H4 (cell line): ENCODE measurements around the gene ARHGAP25. TPM values are rescaled to one million over a fixed set of nuclear protein-coding genes. Genes with fewer than 3 reads are reported as not detected.

Experiments
- DNase-seq: peaks from one replicate; pipeline ENCODE4 v3.0.0-alpha.2; 2015; ENCODE audit warnings: low spot score
- total RNA-seq: library from RNA; depleted of rRNA; stranded (reverse); fragments of >200 nt; shearing (Covaris generic); gene quantifications from 2 replicates; pipeline ENCODE4 v1.2.3, GENCODE V29; 2014

The ARHGAP25 gene
- total RNA-seq, 1 experiment from 2014 or later: 0.56 TPM

DNA sequence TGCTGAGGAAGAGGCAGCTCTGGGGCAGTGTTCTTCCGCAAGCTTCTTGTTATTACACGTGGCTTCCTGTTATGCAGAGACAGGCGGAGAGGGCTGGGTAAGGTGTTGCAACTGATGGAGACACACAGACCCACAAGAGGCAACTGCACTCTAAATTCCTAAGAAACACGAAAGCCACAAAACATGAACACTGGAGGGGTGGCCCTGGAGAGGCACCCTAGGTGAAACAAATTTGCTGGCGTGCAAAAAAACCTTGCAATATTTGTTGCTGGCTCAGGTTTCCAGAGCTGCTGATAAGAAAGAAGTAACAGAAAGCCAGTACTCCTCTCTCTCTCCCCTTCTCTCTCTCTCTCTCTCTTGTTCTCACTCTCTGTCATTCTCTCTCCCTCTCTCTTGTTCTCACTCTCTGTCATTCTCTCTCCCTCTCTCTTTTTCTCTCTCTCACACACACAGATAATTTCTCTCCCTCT, 31.8 kb downstream of the ARHGAP25 start:
- DNase-seq: peak; percentile 57

DNA sequence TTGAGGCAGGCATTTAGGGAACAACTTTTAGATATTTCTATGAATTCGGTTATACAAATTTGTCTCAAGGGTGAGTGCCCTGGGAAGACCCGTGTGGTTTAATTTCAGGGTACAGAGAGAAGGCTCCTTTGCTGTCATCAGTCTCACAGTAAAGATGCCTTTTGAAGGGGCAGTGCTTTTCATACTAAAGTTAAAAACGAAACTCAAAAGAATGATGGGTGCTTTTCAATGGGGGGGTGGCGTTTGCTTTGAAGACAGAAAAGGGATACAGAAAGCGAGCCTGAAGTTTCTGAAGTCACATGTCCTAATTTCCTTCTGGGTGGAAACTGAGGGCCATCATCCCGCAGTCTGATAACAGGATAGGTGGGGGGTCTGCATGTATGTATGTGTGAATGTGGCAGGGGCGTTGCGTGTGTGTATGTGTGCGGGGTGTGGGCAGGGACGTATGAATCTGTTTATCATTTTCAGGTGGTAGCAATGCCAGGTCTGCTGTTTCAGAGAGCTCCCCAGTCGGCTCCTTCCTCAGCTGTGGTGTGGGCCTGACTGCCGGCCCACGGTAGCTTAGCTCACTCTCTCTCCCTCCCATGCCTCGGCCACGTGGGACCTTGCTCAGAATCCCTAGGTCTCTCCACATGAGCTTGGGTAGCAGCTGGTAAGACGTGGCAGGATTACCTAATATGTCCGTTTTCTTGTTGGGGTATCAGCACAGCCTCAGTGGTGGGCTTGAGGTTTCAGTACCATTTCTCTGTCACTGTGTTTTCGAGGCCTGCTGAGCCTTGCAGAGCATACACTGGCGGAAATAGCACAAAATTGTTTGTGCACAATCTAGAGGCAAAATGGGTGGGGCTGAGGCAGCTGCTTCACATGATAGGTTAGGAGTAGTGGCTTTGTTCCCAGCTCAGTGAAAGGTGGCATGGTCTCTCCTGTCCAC, 32.7 kb downstream of the ARHGAP25 start:
- DNase-seq: no peak

DNA sequence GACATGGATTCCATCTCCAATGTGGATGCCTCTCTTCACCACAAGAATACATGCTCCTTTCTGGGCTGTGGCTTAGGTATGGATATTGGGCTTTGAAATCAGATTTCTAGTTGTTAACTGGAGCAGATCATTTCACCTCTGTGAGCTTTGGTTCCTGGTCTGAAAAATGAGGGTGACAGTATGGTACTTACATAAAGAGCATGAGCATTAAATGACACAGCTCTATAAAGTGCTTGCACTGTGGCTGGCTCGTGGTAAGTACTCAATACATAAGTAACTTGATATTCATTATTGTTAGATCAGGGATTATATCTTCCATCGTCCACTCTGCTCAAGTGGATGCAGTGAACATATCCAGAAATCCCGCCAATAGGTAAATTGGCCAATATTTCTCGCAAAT, 33.4 kb downstream of the ARHGAP25 start:
- DNase-seq: no peak

DNA sequence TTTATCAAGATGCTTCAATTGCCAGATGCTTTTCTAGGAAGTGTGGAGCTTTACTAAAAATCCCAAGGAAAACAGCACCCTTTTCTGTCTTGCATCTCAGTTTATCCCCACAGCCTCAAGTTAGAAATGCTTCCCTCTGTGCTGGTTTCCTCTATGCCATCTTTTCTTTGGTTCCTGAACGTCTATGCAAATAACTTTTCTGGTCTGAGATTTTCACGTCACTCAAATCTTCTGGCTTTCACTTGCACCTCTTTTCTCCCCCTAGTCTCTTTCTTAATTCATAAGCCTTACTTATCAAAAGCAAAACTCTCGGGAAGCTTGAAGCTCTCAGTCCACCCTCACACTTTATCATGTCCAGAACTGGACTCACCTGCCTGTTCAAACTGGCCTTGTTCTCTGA, 33.9 kb downstream of the ARHGAP25 start:
- no peak for DNase-seq

DNA sequence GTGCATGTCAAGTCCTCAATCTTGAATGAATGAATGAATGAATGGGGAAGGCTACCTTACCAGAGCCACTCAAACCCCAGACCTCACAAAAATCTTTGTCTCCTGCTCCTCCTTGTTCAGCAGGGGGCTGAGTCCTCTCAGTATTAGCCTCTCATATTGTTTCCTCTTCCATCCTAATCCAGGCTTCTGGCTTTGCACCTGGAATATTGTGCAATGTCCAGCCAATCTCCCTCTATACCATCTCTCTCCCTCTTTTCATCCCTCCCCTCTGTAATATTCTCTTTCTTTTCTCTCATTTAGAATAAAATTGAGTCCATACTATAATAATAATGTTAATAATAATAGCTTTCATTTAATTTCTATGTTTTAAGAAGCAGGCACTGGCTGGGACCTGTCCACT, 34.3 kb downstream of the ARHGAP25 start:
- no peak for DNase-seq

DNA sequence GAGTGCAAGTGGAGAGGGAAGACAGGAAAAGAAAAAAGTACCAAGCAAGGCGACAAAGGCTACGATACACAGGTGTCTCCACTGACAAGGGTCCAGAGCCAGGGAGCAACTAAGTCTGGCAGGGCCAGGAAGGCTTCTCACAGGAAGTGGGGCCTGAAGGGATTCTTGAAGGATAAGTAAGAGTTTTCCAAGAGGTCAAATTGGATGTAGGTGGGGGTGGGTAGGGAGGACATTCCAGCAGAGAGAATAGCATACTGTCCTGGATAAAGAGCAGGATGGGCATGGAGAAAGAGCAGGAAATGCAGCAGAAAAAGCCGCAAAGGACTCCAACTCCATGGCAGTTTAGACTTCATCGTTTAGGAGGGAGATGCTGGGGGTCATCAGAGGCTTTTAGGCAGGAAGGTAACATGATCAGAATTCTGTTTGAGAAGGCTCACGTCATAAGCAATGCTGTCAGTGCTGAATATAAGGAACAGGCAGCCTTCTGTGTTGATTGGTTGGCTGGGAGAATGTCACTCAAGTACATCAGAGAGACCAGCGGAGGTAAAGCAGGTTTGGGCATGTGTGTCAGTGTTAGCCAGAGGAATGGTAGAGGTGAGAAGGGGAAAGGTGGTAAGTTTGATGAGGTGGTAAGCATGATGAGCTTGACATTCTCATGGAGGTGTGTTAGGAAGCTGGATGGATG, 35.1 kb downstream of the ARHGAP25 start:
- DNase-seq: no peak

DNA sequence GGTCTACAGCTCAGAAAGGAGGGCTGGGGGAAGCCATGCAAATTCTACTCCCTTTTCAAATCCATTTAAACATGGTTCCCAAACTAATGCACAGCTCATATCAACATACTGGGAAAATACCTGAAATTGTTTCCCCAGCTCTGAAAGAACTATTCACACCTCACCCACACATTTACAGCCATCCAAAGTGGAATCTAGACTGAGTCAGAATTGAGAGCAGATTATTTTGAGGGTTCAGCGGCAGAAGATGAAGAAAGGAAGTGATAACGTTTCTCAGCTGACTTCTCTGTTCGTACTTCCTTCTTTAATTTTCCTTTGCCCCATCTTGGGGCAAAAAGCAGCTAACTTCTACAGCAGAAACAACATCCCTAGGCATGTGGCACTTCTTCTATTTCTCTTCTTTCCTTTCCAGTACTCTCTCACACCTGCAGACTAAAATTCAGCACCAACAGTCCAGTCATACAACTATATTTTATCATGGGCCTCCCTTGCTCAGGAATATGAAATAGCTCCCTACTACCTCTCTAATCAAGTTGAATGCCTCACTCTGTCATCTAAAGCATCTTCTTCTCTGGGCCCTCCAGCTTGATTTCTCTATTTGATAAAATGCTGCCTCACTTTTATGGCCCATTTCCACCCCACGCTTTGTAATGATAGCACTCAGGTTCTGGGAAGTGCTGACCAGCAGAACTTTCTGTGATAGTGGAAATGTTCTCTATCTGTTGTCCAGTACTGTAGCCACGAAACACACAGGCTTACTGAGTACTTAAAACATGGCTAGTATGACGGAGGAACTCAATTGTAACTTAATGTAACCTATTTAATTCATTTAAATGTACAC, 35.9 kb downstream of the ARHGAP25 start:
- no peak for DNase-seq

DNA sequence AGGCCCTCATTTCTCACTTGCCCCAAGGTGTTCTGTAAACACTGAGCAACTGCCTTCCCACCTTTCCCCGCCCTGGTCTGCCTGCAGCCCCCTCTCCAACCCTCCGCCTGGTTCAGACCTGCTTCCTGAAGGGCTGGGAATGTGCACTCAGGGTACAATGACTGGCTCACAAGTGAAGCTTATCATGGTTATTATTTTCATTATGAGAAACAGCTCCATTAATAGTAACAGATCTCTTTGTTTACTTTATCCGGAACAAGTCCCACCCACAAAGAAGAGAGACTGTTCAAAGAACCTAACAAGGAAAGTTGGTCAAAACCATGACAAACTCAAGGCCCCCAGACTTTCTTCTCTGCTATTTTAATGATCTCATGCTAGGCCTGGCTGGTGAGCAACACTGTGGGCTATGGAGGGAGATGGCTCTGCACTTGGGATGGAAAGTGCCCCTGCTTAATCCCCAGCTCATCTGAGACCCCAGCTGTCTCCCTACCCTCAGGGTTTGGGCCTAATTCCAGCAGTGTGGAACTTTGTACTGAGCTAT, 36.7 kb downstream of the ARHGAP25 start:
- DNase-seq: no peak

DNA sequence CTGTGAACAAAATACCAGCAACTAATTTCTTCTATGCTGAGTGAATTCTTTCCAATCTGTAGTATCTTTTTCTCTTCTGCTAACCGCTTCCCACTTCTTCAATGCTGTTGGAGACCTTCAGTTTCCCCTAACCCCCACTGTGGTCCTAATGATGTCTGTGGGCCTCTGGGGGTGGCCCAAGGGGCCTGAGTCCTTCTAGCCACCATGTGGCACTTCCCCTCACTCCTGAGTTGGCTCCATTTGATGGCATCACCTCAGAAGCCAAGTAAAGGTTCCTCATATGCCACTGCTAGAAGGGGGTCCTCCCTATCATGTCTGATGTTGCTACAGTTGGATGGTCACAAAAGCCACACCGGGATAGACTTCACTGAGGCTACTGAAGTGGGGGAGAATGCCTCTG, 37.5 kb downstream of the ARHGAP25 start:
- DNase-seq: no peak

DNA sequence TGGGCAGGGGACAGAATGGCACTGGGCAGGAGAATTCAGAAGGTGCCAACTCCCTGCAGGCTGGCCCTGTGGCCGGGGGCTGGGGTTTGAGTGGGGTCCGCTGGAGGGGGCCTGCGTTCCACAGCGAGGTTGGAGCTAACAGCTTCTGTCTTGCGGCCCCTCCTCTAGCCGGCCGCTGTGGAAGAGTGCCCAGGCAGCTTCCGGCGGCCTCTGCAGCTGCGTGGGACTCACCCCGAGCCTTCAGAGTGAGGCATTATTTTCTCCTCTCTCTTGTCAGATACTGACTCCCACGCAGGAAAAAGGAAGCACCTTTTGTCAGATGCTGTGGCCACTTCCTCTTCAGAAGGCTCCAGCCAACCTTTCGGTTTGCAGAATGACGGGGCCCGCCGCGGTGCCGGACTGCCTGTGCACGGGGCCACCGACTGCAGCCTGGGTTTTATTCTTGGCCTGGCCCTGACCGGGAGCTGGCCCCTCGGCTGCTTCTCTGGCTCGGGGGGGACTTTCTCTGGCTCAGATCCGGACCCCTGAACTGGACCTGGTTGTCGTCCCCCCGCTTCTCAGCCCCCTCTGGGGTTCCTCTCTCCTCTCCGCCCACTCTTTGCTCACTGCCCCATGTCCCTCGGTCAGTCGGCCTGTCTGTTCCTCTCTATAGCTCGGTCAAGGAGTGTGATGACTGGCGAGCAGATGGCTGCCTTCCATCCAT, 40.1 kb downstream of the ARHGAP25 start:
- no peak for DNase-seq

DNA sequence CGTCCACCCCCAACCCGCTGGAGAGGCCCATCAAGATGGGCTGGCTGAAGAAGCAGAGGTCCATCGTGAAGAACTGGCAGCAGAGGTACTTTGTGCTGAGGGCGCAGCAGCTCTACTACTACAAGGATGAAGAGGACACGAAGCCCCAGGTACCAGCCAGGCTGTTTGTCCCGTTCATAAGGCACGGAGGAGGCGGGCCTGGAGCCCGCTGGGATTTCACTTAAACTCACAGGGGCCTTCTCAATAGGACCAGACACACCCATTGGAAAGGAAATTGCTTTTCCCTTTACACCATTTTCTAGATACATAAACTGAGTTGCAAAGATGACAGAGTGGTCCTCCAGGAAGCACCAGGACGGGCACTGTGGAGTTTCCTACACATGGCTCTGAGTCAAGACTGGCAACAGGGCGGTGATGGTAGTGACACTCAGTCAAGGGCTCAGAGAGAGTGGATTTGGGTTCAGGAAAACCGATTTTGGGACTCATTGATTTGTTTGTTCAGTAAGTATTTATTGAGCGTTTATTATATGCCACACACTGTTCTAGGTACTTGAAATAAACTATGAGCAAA, 40.7 kb downstream of the ARHGAP25 start:
- no peak for DNase-seq

DNA sequence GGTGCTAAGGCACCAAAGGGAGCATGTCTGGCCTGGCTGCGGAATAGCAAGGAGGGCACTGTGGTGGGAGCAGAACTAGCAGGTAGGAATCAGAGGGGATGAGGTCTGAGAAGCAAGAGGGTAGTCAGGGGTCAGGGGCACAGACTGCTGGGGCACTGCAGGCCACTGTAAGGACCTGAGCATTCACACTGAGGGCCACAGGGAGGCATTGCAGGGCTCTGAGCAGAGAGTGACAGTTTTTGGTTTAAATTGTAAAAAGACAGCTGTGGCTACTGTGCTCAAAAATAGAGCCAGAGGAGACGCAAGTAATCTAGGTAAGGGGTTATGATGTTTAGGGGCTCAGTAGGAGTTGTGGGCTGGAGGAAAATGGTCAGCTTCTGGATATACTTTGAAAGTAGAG, 41.5 kb downstream of the ARHGAP25 start:
- DNase-seq: no peak

DNA sequence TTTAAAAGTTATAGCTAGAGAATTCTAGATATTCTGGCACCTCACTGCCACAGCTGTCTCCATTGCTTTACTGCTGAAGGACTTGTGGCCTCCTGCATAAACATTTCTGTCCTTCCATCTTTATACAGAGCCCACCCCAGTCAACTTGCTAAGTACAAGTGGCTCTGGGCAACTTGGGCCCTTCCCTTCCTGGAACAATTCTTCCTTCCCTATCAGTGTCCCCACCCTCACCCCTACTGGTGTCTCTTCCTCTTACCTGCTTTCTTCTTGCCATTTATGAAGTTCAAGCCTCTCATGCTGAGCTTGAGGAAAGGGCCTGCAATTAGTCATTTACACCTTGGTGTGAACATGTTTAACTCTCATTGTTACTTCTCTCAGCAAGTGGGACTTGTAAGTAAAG, 45.0 kb downstream of the ARHGAP25 start:
- no peak for DNase-seq

DNA sequence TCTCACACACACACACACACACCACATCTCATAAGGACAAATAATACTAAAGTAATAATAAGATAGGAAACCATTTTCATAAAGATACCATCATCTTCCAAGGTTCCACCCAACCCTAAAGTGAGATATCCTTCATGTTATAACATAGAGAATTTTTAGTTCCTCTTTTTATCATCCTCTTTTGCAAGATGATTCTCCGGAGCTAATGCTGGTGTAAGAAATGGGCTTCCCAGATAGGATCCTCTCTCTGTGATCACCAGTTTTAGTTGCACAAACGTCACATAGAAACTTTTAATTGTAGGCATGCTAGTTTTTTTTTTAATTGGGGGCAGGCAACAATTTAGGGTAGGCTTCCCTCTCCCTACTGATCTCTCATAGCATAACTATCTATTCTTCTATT, 49.6 kb downstream of the ARHGAP25 start:
- no peak for DNase-seq

DNA sequence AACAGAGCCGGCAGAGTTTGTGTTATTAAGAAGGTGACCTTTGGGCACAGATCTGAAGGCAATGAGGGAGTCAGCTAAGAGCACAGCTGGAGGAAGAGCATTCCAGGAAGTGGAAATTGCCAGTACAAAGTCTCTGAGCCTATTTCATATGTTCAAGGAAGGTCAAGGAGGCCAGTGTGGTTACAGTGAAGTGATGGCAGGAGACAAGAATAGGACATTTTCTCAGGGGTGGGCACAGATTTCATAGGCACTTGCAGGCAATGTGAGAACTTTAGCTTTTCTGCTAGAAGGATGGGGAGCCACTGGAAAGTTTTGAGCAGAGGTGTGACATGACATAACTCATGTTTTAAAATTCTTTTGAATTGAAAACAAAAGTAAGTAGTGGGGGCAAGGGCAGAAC, 50.3 kb downstream of the ARHGAP25 start:
- no peak for DNase-seq

DNA sequence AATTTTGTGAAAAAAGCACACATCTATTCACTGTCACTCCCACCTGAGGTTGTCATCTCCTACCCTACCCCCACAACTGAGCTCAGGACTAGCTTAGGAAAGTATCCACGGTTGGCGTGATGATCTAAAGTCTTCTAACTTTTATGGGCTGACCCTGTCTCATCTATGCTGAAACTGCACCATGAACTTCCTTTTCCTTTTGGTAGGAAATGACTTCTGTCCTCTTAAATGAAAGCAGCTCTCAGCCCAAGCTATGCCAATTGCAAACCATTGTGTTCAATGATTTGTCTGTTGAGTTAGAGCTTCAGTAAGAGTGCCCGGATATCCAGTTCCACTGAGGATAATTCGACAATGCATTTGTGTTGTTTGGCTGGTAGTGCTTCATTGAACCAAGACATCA, 52.7 kb downstream of the ARHGAP25 start:
- no peak for DNase-seq

DNA sequence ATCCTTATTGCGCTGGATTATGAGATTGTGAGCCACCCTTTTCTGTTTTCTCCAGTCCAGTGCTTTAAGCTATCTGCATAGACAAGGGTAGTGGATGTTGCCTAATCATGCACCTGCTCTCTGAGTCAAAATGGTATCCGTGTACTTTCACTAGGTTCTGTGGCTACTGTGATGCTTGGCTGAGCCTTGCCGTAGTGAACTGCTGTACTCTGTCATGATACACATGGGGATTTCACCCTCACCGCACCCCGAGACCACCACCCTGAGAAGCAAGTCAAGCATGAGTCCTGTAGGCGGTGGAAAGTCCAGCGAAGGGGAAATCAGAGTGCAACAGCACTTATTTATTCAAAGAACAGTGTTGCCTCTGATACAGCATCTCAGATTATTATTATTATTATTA, 55.0 kb downstream of the ARHGAP25 start:
- DNase-seq: no peak

DNA sequence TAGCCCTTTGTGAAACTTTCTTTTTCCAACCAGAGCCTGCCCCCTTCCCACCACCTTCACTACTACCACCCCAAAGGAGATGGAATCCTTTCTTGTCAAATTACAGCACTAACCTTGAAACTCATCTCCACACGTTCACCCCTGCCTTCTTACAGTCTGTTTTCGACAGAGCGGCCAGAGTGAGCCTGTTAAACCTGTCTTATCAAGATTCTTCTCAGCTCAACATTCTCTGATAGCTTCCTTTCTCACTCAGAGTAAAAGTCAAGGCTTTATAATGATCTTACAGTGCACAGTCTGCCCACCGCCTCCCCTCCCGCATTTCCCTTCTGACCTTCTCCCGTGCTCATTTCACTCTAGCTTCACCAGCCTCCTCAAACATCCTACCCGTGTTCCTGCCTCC, 56.0 kb downstream of the ARHGAP25 start:
- DNase-seq: no peak

DNA sequence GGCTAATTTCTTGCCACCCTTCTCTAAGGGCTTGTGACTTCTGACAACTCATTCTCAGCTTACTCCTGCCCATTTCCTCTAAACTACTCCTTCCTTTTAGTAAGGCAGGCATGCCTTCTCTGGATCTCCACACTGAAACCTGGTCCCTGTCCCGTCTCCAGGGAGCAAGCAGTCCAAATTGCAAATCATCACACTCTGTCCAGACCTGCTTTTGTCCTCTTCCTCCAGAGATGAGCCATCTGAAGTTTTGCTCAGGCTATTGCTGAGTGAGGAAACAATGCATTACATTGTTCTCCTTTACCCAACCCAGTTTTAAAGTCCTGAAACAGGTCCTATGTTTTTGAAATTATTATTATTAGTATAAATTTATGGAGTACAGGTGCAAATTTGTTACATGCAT, 57.3 kb downstream of the ARHGAP25 start:
- no peak for DNase-seq

DNA sequence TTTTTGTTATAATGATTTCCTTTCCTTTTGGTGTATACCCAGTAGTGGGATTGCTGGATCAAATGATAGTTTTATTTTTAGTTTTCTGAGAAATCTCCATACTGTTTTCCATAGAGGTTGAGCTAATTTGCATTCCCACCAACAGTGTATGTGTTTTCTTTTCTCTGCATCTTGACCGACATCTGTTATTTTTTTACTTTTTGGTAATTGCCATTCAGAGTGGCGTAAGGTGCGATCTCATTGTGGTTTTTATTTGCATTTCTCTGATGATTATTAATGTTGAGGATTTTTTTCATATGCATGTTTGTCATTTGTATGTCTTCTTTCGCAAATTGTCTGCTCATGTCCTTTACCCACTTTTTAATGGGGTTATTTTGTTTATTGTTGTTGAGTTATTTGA, 58.1 kb downstream of the ARHGAP25 start:
- no peak for DNase-seq
